Duodenal mucosa (tissue), 2 donors: ENCODE data around the gene GRM6.

Experiments used
- H3K27ac ChIP-seq: one replicate; pipeline ENCODE4 v1.7.0; 2013; ENCODE audit warnings: low read depth, low read length
- H3K27me3 ChIP-seq, 2 donors: one replicate each; pipeline ENCODE4 v1.7.0; 2013; ENCODE audit warnings: low read length in 2 of 2, control low read depth in 1 of 2; ENCODE audit not compliant: insufficient read depth in 2 of 2, control insufficient read depth in 1 of 2
- H3K36me3 ChIP-seq, 2 donors: one replicate each; pipeline ENCODE4 v1.7.0; 2013; ENCODE audit warnings: low read length in 2 of 2, control low read depth in 1 of 2; ENCODE audit not compliant: insufficient read depth in 2 of 2, control insufficient read depth in 1 of 2
- H3K4me1 ChIP-seq, 2 donors: one replicate each; pipeline ENCODE4 v1.7.0; 2013; ENCODE audit warnings: low read length in 2 of 2, control low read depth in 1 of 2; ENCODE audit not compliant: insufficient read depth in 2 of 2, control insufficient read depth in 1 of 2
- H3K4me3 ChIP-seq, 2 donors: one replicate each; pipeline ENCODE4 v1.7.0; 2013; ENCODE audit warnings: low read length in 2 of 2, low read depth in 1 of 2
- H3K9ac ChIP-seq, 2 donors: one replicate each; pipeline ENCODE4 v1.7.0; 2013; ENCODE audit warnings: low read length in 2 of 2, low read depth in 1 of 2
- H3K9me3 ChIP-seq, 2 donors: one replicate each; pipeline ENCODE4 v1.7.0; 2013; ENCODE audit warnings: low read length in 2 of 2, control low read depth in 1 of 2; ENCODE audit not compliant: control insufficient read depth in 1 of 2

Gene GRM6

GRCh38 chr5:178993955-178994579 is 1.1 kb downstream of the GRM6 start:
- peaks cover 8 to 15% of the 10 kb centered on the region in 2 donors for H3K9me3 ChIP-seq
- H3K4me3 ChIP-seq, result no peak overlapping the region
- H3K9ac ChIP-seq, result no peak overlapping the region
- no peaks in the 10 kb centered on the region for H3K4me1 ChIP-seq
- H3K27ac ChIP-seq, result no peak overlapping the region
- no peaks in the 10 kb centered on the region for H3K36me3 ChIP-seq
- H3K27me3 ChIP-seq, result no peaks in the 10 kb centered on the region

- Histone ChIP-seq H3K27me3 (no peaks in the 10 kb centered on the region), H3K4me3 (no peak overlapping the region), H3K9me3 (peaks cover 8 to 19% of the 10 kb centered on the region in 2 donors), H3K36me3 (no peaks in the 10 kb centered on the region), H3K9ac (no peak overlapping the region), H3K4me1 (no peaks in the 10 kb centered on the region), H3K27ac (no peak overlapping the region)
Observed at GRCh38 chr5:178993236-178993765, 1.8 kb downstream of the GRM6 start.

- Histone ChIP-seq H3K36me3 (no peaks in the 10 kb centered on the region), H3K9me3 (peaks cover 8 to 25% of the 10 kb centered on the region in 2 donors), H3K4me3 (no peak overlapping the region), H3K27ac (no peak overlapping the region), H3K9ac (no peak overlapping the region), H3K4me1 (no peaks in the 10 kb centered on the region), H3K27me3 (no peaks in the 10 kb centered on the region)
Observed at GRCh38 chr5:178992291-178992895, 2.7 kb downstream of the GRM6 start.

- no peaks in the 10 kb centered on the region for H3K27me3 ChIP-seq
- no peaks in the 10 kb centered on the region for H3K4me1 ChIP-seq
- no peak overlapping the region for H3K27ac ChIP-seq
- H3K9me3 ChIP-seq, result peaks cover 8 to 34% of the 10 kb centered on the region in 2 donors
- H3K9ac ChIP-seq, result no peak overlapping the region
- H3K4me3 ChIP-seq, result no peak overlapping the region
- no peaks in the 10 kb centered on the region for H3K36me3 ChIP-seq
Observed at GRCh38 chr5:178991190-178992145, 3.7 kb downstream of the GRM6 start.

- Histone ChIP-seq H3K36me3 (no peaks in the 10 kb centered on the region), H3K27ac (no peak overlapping the region), H3K27me3 (no peaks in the 10 kb centered on the region), H3K4me3 (no peak overlapping the region), H3K9ac (no peak overlapping the region), H3K4me1 (no peaks in the 10 kb centered on the region), H3K9me3 (peaks cover 13 to 42% of the 10 kb centered on the region in 2 donors)
Observed at GRCh38 chr5:178990491-178990890, 4.6 kb downstream of the GRM6 start.

GRCh38 chr5:178989311-178989710 is 5.8 kb downstream of the GRM6 start:
- Histone ChIP-seq H3K4me1 (no peaks in the 10 kb centered on the region), H3K27me3 (no peaks in the 10 kb centered on the region), H3K4me3 (no peak overlapping the region), H3K9ac (no peak overlapping the region), H3K36me3 (no peaks in the 10 kb centered on the region), H3K9me3 (peaks cover 13 to 49% of the 10 kb centered on the region in 2 donors), H3K27ac (no peak overlapping the region)

GRCh38 chr5:178988436-178989220 is 6.5 kb downstream of the GRM6 start:
- no peaks in the 10 kb centered on the region for H3K4me1 ChIP-seq
- no peak overlapping the region for H3K9ac ChIP-seq
- H3K27me3 ChIP-seq, result no peaks in the 10 kb centered on the region
- H3K9me3 ChIP-seq, result peaks cover 13 to 52% of the 10 kb centered on the region in 2 donors
- no peak overlapping the region for H3K27ac ChIP-seq
- no peaks in the 10 kb centered on the region for H3K36me3 ChIP-seq
- H3K4me3 ChIP-seq, result no peak overlapping the region

- Histone ChIP-seq H3K36me3 (no peaks in the 10 kb centered on the region), H3K4me3 (no peak overlapping the region), H3K9ac (no peak overlapping the region), H3K27me3 (no peaks in the 10 kb centered on the region), H3K4me1 (no peaks in the 10 kb centered on the region), H3K9me3 (peaks cover 21 to 67% of the 10 kb centered on the region in 2 donors), H3K27ac (no peak overlapping the region)
Observed at GRCh38 chr5:178986326-178986960, 8.7 kb downstream of the GRM6 start.
